Fibroblast of lung (primary cell): ENCODE results near the gene LILRA5.

Source experiments
- EZH2 ChIP-seq: IDR thresholded peaks from 2 replicates; pipeline ENCODE4 v1.5.1; 2012; ENCODE audit warnings: low read length, control low read depth, mild to moderate bottlenecking; ENCODE audit errors: missing control alignments
- TF ChIP-seq, protein P1 (sequence below), 2 donors: IDR thresholded peaks in 1 of 2; conservative IDR thresholded peaks in 1 of 2; 1 replicate in 1 of 2; 2 replicates in 1 of 2; pipeline ENCODE4 v1.5.1; 2011 to 2012; ENCODE audit warnings: low read length in 2 of 2, control low read depth in 1 of 2, inconsistent platforms in 1 of 2, low read depth in 1 of 2, mild to moderate bottlenecking in 1 of 2

DNA sequence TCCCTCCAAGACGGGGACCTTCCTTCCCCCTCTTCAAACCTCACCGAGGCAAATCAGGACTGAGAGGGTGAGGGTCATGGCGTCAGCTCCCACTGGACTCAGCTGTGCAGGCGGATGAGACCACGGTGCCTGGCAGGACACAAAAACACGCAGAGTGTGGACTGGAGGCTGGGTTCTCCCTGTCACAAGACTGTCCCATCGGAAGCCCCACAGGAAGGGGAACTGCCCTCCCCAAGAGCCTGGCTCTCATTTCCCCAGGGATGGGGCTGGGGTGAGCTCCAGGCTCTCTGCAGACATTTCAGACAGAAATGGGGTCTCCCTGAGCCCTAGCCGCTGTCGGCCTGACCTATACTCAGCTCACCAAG lies 55.9 kb downstream of the LILRA5 start, which contains the start of gene LILRB5:
- TF ChIP-seq, protein P1, sequence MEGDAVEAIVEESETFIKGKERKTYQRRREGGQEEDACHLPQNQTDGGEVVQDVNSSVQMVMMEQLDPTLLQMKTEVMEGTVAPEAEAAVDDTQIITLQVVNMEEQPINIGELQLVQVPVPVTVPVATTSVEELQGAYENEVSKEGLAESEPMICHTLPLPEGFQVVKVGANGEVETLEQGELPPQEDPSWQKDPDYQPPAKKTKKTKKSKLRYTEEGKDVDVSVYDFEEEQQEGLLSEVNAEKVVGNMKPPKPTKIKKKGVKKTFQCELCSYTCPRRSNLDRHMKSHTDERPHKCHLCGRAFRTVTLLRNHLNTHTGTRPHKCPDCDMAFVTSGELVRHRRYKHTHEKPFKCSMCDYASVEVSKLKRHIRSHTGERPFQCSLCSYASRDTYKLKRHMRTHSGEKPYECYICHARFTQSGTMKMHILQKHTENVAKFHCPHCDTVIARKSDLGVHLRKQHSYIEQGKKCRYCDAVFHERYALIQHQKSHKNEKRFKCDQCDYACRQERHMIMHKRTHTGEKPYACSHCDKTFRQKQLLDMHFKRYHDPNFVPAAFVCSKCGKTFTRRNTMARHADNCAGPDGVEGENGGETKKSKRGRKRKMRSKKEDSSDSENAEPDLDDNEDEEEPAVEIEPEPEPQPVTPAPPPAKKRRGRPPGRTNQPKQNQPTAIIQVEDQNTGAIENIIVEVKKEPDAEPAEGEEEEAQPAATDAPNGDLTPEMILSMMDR (conservative IDR thresholded peaks at IDR 0.05 in 1 of 2, IDR thresholded peaks at IDR 0.05 in 1 of 2; ENCODE audit: low read depth in 1 of 2, low read length in 2 of 2) = no peak
- TF ChIP-seq EZH2 = no peak
